Stimulated activated CD8-positive, alpha-beta memory T cell treated with anti-CD3 and anti-CD28 coated beads, Interleukin-12 subunit alpha, Interleukin-12 subunit beta, amount 100 ng/mL, for 24 hours (primary cell): Measurements from ENCODE around the gene HPN.
"Not testable (repeated sequence)": the region's sequence is repeated elsewhere in the genome, so short reads cannot be mapped to it uniquely, and the experiment has no call there.

Experiments
- DNase-seq: peaks from one replicate; pipeline ENCODE4 v3.0.0-alpha.2; 2020; ENCODE audit errors: extremely low read depth

HPN gene

GRCh38 chr19:35042954-35043604 is 1.6 kb downstream of the HPN start:
- DNase-seq, result no peak

- DNase-seq, result no peak
Measured at GRCh38 chr19:35043906-35044305, 2.4 kb downstream of the HPN start.

DNA sequence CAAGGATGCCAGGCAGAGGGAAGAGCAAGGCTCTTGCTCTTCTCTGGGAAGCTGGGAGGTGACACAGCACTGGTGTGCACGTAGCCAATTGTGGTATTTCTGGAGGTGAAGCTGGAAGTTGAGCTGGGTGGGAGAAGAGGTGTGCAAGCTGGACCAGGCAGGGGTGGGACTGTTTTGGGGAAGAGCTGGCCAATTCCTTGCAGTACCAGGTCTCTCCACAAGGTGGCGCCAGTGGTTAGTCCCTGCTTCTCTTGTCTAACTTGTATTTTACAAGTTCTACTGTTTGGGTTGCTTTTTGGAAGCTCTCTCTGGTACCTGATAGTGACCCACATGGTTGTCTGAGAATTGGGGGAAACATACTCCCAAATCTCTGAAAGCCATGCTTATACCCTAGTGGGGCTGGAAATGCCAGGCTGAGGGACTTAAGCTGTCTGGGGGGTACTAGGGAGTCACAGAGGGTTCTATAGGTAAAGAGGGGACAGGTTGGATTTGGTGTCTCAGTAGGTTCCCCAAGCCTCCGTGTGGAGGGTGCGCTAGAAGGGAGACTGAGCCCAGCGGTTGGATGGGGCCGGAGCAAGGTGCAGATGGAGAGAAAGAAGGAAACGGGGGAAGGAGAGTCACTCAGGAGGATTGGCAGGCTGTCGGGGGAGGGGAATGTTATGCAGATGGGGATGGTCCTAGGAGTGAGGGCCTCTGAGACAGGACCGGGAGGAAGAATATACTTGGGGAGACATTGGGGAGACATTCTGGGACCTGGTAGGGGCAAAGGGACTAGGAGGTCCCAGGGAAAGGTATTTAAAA is 3.0 kb downstream of the HPN start:
- no peak for DNase-seq

- no peak for DNase-seq
Measured at GRCh38 chr19:35045667-35046300, 4.3 kb downstream of the HPN start.

GRCh38 chr19:35046461-35046860 is 4.9 kb downstream of the HPN start:
- no peak for DNase-seq

- DNase-seq, result no peak
Measured at GRCh38 chr19:35048911-35049411, 7.4 kb downstream of the HPN start.

GRCh38 chr19:35049456-35049855 is 7.9 kb downstream of the HPN start:
- DNase-seq, result no peak

DNA sequence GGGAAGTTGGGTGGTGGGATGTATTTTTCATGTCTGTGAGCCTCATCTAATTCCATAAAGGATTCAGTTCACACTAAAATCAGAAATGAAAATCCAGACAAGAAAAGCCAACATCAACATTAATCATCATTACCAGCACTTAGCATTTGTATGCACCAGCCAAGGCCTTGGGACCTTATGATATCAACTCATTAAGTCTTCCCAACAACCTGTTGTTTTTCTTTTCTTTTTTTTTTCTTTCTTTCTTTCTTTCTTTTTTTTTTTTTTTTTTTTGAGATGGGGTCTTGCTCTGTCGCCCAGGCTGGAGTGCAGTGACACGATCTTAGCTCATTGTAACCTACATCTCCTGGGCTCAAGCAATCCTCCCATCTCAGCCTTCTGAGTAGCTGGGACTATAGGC is 9.1 kb downstream of the HPN start:
- not testable (repeated sequence) for DNase-seq

DNA sequence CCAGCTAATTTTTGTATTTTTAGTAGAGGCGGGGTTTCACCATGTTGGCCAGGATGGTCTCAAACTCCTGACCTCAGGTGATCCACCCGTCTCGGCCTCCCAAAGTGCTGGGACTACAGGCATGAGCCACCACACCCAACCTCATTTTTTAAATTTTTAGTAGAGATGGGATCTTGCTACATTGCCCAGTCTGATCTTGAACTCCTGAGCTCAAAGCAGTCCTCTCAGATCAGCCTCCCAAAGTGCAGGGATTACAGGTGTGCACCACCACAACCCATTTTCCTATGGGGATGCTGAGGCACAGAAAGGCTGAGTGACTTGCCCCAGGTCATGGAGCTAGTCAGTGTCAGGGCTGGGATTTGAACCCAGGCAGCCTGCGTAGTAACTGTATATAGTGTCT is 9.7 kb downstream of the HPN start:
- not testable (repeated sequence) for DNase-seq

DNA sequence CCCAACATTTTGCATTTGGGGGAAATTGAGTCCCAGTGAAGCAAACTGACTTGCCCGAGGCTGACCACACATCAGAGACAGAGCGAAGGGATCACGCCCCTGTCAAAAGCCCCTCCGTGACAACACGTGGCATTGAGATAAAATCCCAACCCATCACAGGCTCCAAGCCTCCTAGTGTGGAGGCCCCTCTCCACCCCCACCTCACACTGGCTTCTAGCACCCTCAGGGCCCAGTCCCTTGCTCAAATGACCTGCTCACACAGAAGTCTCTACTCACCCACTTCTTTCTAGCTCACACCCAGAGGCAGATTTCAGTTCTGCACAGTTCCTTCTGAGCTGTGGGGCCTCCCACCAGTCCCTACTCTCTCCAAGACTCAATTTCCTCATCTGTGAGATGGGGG is 10.3 kb downstream of the HPN start:
- no peak for DNase-seq

DNA sequence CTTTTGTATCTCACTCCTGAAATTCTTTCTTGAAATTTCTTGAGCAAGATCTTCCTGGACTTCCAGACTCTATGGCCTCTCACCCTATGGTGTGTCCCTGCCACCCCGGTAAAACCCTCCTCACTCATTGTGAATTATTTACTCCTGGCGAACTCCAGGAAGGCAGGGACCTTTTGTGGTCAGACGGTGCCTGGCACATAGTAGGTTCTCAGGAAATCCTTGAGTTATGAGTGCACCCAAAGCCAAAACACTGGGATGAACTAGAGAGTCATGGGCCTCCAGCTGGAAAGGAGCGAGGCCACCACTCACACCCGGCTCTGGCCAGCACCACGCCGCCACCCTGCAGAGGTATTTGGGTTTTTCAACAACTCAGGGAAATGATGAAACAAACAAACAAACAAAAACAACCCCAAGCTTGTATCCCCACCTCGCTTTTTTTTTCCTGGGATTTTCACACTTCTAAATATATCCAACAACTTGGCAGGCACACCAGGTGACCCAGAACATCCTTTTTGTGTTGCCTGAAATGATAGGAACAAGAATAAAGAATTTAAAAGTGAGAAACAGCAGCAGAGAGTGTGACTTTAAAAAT is 11.2 kb downstream of the HPN start:
- DNase-seq, result no peak

DNA sequence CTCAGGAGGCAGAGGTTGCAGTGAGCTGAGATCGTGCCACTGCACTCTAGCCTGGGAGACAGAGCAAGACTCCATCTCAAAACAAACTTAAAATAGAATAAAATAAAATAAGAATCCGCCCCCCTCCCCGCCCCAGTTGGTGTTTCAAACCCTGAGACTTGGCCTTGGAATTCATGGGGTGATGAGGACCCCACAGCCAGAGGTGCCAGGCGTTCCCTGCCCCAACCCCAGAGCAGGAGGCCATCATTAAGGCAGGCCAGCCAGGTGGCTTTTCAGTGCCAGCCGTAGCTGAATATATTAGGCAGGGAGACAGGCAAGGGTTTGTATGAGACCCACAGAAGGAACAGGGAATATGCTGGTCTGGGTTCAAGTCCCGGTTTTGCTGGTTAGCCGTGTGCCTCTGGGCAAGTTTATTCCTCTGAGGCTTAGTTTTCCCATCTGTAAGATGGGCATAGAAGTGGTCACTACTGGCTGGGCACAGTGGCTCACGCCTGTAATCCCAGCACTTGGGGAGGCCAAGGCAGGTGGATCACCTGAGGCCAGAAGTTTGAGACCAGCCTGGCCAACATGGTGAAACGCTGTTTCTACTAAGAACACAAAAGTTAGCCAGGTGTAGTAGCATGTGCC is 12.3 kb downstream of the HPN start:
- no peak for DNase-seq

GRCh38 chr19:35054626-35055025 is 13.1 kb downstream of the HPN start:
- DNase-seq, result no peak

- no peak for DNase-seq
Measured at GRCh38 chr19:35055715-35056179, 14.2 kb downstream of the HPN start.

GRCh38 chr19:35056513-35057063 is 15.1 kb downstream of the HPN start:
- no peak for DNase-seq

GRCh38 chr19:35058370-35058769 is 16.8 kb downstream of the HPN start:
- DNase-seq, result no peak

GRCh38 chr19:35059006-35059798 is 17.7 kb downstream of the HPN start:
- no peak for DNase-seq

DNA sequence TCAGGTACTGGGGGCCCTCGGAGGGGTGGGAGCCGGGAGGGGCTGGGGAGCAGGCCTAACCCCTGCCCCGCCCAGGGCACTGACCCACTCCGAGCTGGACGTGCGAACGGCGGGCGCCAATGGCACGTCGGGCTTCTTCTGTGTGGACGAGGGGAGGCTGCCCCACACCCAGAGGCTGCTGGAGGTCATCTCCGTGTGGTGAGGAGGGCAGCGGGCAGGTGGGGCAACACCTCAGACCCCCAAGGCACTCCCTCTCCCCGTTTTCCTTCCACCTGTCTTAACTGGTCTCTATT is 18.2 kb downstream of the HPN start:
- DNase-seq, result no peak

- no peak for DNase-seq
Measured at GRCh38 chr19:35060160-35060855, 18.8 kb downstream of the HPN start.
